GM21390 (cell line): Measurements from ENCODE around the gene RAET1E.
"Not testable (repeated sequence)": the region's sequence is repeated elsewhere in the genome, so short reads cannot be mapped to it uniquely, and the experiment has no call there.

Experiments
- ATAC-seq: cut with Tn5 transposase; IDR thresholded peaks from one replicate; pipeline ENCODE4 v1.9.1; 2021; ENCODE audit not compliant: unreplicated experiment

Gene RAET1E

GRCh38 chr6:149910721-149911151 lies 12.8 kb upstream of the RAET1E start:
- ATAC-seq: no peak

- no peak for ATAC-seq
Observed at GRCh38 chr6:149909701-149910470, 12.0 kb upstream of the RAET1E start.

- not testable (repeated sequence) for ATAC-seq
Observed at GRCh38 chr6:149908480-149908879, 10.6 kb upstream of the RAET1E start.

- no peak for ATAC-seq
Observed at GRCh38 chr6:149907317-149907716, 9.4 kb upstream of the RAET1E start.

GRCh38 chr6:149906405-149906804 lies 8.5 kb upstream of the RAET1E start:
- no peak for ATAC-seq

- no peak for ATAC-seq
Observed at GRCh38 chr6:149905911-149906371, 8.0 kb upstream of the RAET1E start.

- no peak for ATAC-seq
Observed at GRCh38 chr6:149905371-149905910, 7.5 kb upstream of the RAET1E start.

- ATAC-seq: no peak
Observed at GRCh38 chr6:149904661-149905370, 6.9 kb upstream of the RAET1E start.

GRCh38 chr6:149903938-149904611 lies 6.2 kb upstream of the RAET1E start:
- no peak for ATAC-seq

GRCh38 chr6:149901444-149902140 lies 3.7 kb upstream of the RAET1E start:
- no peak for ATAC-seq

GRCh38 chr6:149900620-149901443 lies 2.9 kb upstream of the RAET1E start:
- no peak for ATAC-seq

- no peak for ATAC-seq
Observed at GRCh38 chr6:149899926-149900619, 2.2 kb upstream of the RAET1E start.

GRCh38 chr6:149899486-149899885 lies 1.6 kb upstream of the RAET1E start:
- ATAC-seq: no peak

GRCh38 chr6:149898966-149899365 lies 1.1 kb upstream of the RAET1E start:
- no peak for ATAC-seq

- ATAC-seq: no peak
Observed at GRCh38 chr6:149897015-149897697, 757 bp downstream of the RAET1E start.

GRCh38 chr6:149896491-149896890 lies 1.4 kb downstream of the RAET1E start:
- ATAC-seq: no peak

- no peak for ATAC-seq
Observed at GRCh38 chr6:149895833-149896271, 2.1 kb downstream of the RAET1E start.

GRCh38 chr6:149895048-149895590 lies 2.8 kb downstream of the RAET1E start:
- ATAC-seq: no peak
